ENCODE data around the gene DPPA4. TPM values are rescaled to one million over a fixed set of nuclear protein-coding genes. Genes with fewer than 3 reads are reported as not detected.

DPPA4 gene
- total RNA-seq, 1 donor from 2014 or later: 47.5 TPM

DNA sequence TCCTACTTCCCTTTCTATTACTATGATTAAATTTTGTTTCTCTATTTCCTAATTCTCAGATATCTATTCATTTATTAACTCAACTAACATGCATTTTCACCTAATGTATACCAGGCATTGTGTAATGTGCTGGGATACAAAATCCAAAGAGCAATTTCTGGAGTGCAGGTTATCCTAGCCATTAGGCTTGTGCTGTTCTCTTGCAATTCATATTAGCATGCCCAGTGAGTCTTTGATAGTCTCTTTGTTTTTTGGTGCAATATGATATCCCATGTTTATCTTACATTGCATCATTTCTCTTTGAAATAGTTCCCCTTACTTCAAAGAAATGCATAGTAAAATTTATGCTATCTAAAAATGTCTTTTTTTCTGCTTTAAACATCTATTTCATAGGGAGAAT lies 13.9 kb upstream of the DPPA4 start:
- Mint-ChIP-seq H3K36me3 (ENCODE audit: insufficient read depth) (no peaks in the 10 kb centered on the region), H3K4me3 (ENCODE audit: low read depth) (no peak overlapping the region), H3K4me1 (ENCODE audit: low read depth) (peaks cover 12% of the 10 kb centered on the region), H3K27ac (no peak overlapping the region), H3K27me3 (peaks cover 8% of the 10 kb centered on the region), H3K9me3 (ENCODE audit: low read depth) (no peaks in the 10 kb centered on the region)
- DNase-seq (ENCODE audit: low spot score, unreplicated experiment): no peak
- TF ChIP-seq CTCF (IDR thresholded peaks at IDR 0.05; ENCODE audit: unreplicated experiment): no peak

- Mint-ChIP-seq H3K36me3 (ENCODE audit: insufficient read depth) (no peaks in the 10 kb centered on the region), H3K27me3 (no peaks in the 10 kb centered on the region), H3K9me3 (ENCODE audit: low read depth) (peaks cover 3% of the 10 kb centered on the region), H3K27ac (no peak overlapping the region), H3K4me1 (ENCODE audit: low read depth) (no peaks in the 10 kb centered on the region), H3K4me3 (ENCODE audit: low read depth) (no peak overlapping the region)
- no peak for DNase-seq (ENCODE audit: low spot score, unreplicated experiment)
- no peak for TF ChIP-seq CTCF (IDR thresholded peaks at IDR 0.05; ENCODE audit: unreplicated experiment)
These were observed 9.5 kb upstream of the DPPA4 start for GRCh38 chr3:109346770-109347295.

DNA sequence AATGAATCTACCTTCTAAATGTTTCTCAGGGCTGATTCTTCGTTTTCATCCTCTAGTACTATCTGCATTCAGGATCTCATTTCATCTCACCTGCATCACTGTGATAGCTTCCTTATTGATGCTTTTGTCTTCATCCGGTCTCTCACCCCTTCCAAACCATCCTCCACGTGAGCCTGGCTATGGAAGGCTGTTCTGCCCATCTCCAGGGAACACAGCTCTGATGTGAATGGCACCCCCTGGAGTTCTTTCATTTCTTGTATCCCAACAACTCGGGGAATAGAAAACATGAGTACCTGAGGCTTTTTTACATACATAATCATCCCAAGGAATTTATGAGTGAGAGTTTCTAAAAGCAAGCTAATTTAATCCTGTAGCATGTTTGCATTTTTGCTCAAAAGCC lies 8.8 kb upstream of the DPPA4 start:
- no peak for TF ChIP-seq CTCF (IDR thresholded peaks at IDR 0.05; ENCODE audit: unreplicated experiment)
- Mint-ChIP-seq H3K4me3 (ENCODE audit: low read depth) (no peak overlapping the region), H3K36me3 (ENCODE audit: insufficient read depth) (no peaks in the 10 kb centered on the region), H3K9me3 (ENCODE audit: low read depth) (peaks cover 3% of the 10 kb centered on the region), H3K27me3 (no peaks in the 10 kb centered on the region), H3K4me1 (ENCODE audit: low read depth) (no peaks in the 10 kb centered on the region), H3K27ac (no peak overlapping the region)
- DNase-seq (ENCODE audit: low spot score, unreplicated experiment): no peak

- peaks cover 16% of the 10 kb centered on the region for H3K4me1 Mint-ChIP-seq (ENCODE audit: low read depth)
- peaks cover 3% of the 10 kb centered on the region for H3K27me3 Mint-ChIP-seq
- H3K4me3 Mint-ChIP-seq (ENCODE audit: low read depth): no peak overlapping the region
- no peak for DNase-seq (ENCODE audit: low spot score, unreplicated experiment)
- H3K36me3 Mint-ChIP-seq (ENCODE audit: insufficient read depth): no peaks in the 10 kb centered on the region
- no peaks in the 10 kb centered on the region for H3K9me3 Mint-ChIP-seq (ENCODE audit: low read depth)
- no peak overlapping the region for H3K27ac Mint-ChIP-seq
- no peak for TF ChIP-seq CTCF (IDR thresholded peaks at IDR 0.05; ENCODE audit: unreplicated experiment)
These were observed 2.6 kb upstream of the DPPA4 start for GRCh38 chr3:109339714-109340648.

DNA sequence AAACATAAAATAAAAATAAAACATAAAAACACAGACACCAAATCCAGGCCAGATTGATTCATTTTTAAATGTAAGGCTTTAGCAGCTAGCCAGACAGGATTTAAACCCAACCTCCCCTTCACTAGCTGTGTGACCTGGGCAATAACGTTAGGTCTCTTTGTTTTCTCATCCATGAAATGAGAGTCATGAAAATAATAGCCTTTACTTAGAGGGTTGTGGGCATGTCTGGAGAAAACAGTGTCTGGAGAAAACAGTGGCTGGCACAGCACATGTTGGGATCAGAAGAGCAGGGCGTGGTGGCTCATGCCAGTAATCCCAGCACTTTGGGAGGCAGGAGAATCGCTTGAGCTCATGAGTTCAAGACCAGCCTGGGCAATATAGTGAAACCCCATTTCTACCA lies 1.9 kb upstream of the DPPA4 start:
- H3K9me3 Mint-ChIP-seq (ENCODE audit: low read depth): no peaks in the 10 kb centered on the region
- H3K4me1 Mint-ChIP-seq (ENCODE audit: low read depth): peaks cover 21% of the 10 kb centered on the region
- DNase-seq (ENCODE audit: low spot score, unreplicated experiment): no peak
- H3K27me3 Mint-ChIP-seq: peaks cover 3% of the 10 kb centered on the region
- no peaks in the 10 kb centered on the region for H3K36me3 Mint-ChIP-seq (ENCODE audit: insufficient read depth)
- no peak for TF ChIP-seq CTCF (IDR thresholded peaks at IDR 0.05; ENCODE audit: unreplicated experiment)
- H3K4me3 Mint-ChIP-seq (ENCODE audit: low read depth): no peak overlapping the region
- H3K27ac Mint-ChIP-seq: no peak overlapping the region
